Regular cardiac myocyte (primary cell): ENCODE results near the gene PIR. TPM values are rescaled to one million over a fixed set of nuclear protein-coding genes. Genes with fewer than 3 reads are reported as not detected.

Experiments
- total RNA-seq: library from RNA; depleted of rRNA; stranded (reverse); fragments of >200 nt; gene quantifications from 2 replicates; pipeline ENCODE4 v1.2.3, GENCODE V29; 2014

The PIR gene
- total RNA-seq: 9.6 and 13.2 TPM in 2 replicates

GRCh38 chrX:15493118-15493962, at the start of gene PIR:
TSS of gene PIR (minus strand) at chrX:15493333. CDS start at chrX:15491257, 2,076 bp downstream.

GRCh38 chrX:15500497-15500966, 7.4 kb upstream of the PIR start, which contains the start of gene BMX:
TSS of gene BMX (plus strand) at chrX:15500807. CDS start at chrX:15508354, 7,547 bp downstream.

GRCh38 chrX:15384304-15384703, 108.8 kb downstream of the PIR start, which contains the start of gene VEGFD:
TSS of gene VEGFD (minus strand) at chrX:15384413. CDS start at chrX:15383946, 467 bp downstream.

GRCh38 chrX:15335135-15336022, 157.8 kb downstream of the PIR start, which contains the start of gene PIGA:
TSS of gene PIGA (minus strand) at chrX:15335523. CDS start at chrX:15331930, 3,593 bp downstream.

Other genes starting within 250 kb of the PIR start
- gene ASB9, start 223.2 kb downstream of the PIR start, total RNA-seq: 0.38 and 0.56 TPM in 2 replicates
- gene ASB11, start 177.7 kb downstream of the PIR start, total RNA-seq: not detected in 2 replicates
- gene PIGA, start 157.8 kb downstream of the PIR start, total RNA-seq: 11.8 and 11.9 TPM in 2 replicates
- gene VEGFD, start 108.9 kb downstream of the PIR start, total RNA-seq: 0.28 TPM in 1 of 2 replicates, not detected in the other
- 0.38 and 0.56 TPM in 2 replicates for gene BMX, start 7.5 kb upstream of the PIR start, total RNA-seq
- gene ACE2, start 107.6 kb upstream of the PIR start, total RNA-seq: under 0.01 and 1.1 TPM in 2 replicates
- under 0.01 and 0.28 TPM in 2 replicates for gene CLTRN, start 171.5 kb upstream of the PIR start, total RNA-seq
- 2.3 and 4.8 TPM in 2 replicates for gene CA5B, start 244.9 kb upstream of the PIR start, total RNA-seq